ENCODE results near the gene CUL2. TPM values are rescaled to one million over a fixed set of nuclear protein-coding genes. Genes with fewer than 3 reads are reported as not detected.

Gene CUL2
- total RNA-seq, 1 experiment from 2014 or later: 38.9 TPM

Other genes with a start within 250 kb of the CUL2 start
- gene CREM, start 36.5 kb upstream of the CUL2 start, total RNA-seq (2014; rRNA removed): 36.7 and 43.0 TPM in 2 replicates
- 51.6 and 63.7 TPM in 2 replicates for gene CCNY, start 246.2 kb upstream of the CUL2 start, total RNA-seq (2014; rRNA removed)